Measurements from ENCODE around the gene ALCAM. TPM values are rescaled to one million over a fixed set of nuclear protein-coding genes. Genes with fewer than 3 reads are reported as not detected.

Gene ALCAM
- total RNA-seq, 1 donor from 2014 or later: 28.6 TPM

GRCh38 chr3:105512061-105512460 is 145.4 kb downstream of the ALCAM start:
- TF ChIP-seq CTCF (IDR thresholded peaks at IDR 0.05; ENCODE audit: unreplicated experiment): no peak
- Mint-ChIP-seq H3K4me3 (ENCODE audit: low read depth) (no peak overlapping the region), H3K27me3 (no peaks in the 10 kb centered on the region), H3K4me1 (ENCODE audit: low read depth) (peaks cover 2% of the 10 kb centered on the region), H3K27ac (no peak overlapping the region), H3K36me3 (ENCODE audit: insufficient read depth) (no peaks in the 10 kb centered on the region), H3K9me3 (ENCODE audit: low read depth) (no peaks in the 10 kb centered on the region)
- DNase-seq (ENCODE audit: low spot score, unreplicated experiment): no peak

DNA sequence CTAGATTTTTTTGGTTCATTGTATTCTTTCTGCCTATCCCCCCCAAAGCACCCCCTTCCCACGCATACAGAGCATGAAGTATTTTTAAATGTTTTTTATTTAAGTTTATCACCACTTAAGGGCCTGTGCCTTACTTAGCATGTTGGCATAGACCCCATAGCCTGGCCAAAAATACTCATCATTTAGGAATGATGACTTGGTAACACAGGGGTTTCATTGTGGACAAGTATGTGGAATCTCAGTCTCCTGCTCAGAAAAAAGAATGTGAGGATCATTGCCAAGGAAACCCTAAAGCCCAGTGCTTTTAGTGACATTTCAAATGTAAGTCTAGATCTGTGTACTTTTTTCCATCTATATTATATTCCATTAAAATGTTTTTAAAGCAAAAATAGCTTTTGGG is 146.3 kb downstream of the ALCAM start:
- DNase-seq (ENCODE audit: low spot score, unreplicated experiment): no peak
- no peaks in the 10 kb centered on the region for H3K9me3 Mint-ChIP-seq (ENCODE audit: low read depth)
- no peak overlapping the region for H3K4me3 Mint-ChIP-seq (ENCODE audit: low read depth)
- H3K36me3 Mint-ChIP-seq (ENCODE audit: insufficient read depth): no peaks in the 10 kb centered on the region
- no peak overlapping the region for H3K27ac Mint-ChIP-seq
- TF ChIP-seq CTCF (IDR thresholded peaks at IDR 0.05; ENCODE audit: unreplicated experiment): no peak
- H3K27me3 Mint-ChIP-seq: no peaks in the 10 kb centered on the region
- H3K4me1 Mint-ChIP-seq (ENCODE audit: low read depth): peaks cover 2% of the 10 kb centered on the region

DNA sequence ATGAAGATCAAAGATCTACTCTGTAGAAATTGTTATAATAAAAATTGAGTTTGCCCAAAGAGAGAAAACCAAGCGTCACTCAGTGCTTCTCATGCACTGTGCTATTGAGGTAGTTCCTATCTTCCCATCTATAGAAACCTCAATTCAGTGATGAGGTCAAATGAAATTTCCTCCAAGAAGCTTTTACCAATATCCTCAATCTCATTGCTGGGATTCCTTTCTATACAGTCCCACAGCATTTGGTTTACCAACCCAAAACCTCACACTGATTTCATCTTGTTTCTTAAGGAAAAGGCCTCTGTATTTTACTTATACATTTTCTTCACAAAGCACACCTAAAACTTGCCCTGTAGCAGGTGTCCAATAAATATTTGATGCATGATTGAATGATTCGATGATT is 147.2 kb downstream of the ALCAM start:
- Mint-ChIP-seq H3K4me3 (ENCODE audit: low read depth) (no peak overlapping the region), H3K27ac (no peak overlapping the region), H3K36me3 (ENCODE audit: insufficient read depth) (no peaks in the 10 kb centered on the region), H3K9me3 (ENCODE audit: low read depth) (no peaks in the 10 kb centered on the region), H3K27me3 (no peaks in the 10 kb centered on the region), H3K4me1 (ENCODE audit: low read depth) (peaks cover 3% of the 10 kb centered on the region)
- no peak for TF ChIP-seq CTCF (IDR thresholded peaks at IDR 0.05; ENCODE audit: unreplicated experiment)
- no peak for DNase-seq (ENCODE audit: low spot score, unreplicated experiment)

- Mint-ChIP-seq H3K27me3 (no peaks in the 10 kb centered on the region), H3K36me3 (ENCODE audit: insufficient read depth) (no peaks in the 10 kb centered on the region), H3K27ac (no peak overlapping the region), H3K9me3 (ENCODE audit: low read depth) (no peaks in the 10 kb centered on the region), H3K4me1 (ENCODE audit: low read depth) (peaks cover 3% of the 10 kb centered on the region), H3K4me3 (ENCODE audit: low read depth) (no peak overlapping the region)
- TF ChIP-seq CTCF (IDR thresholded peaks at IDR 0.05; ENCODE audit: unreplicated experiment): no peak
- no peak for DNase-seq (ENCODE audit: low spot score, unreplicated experiment)
These were observed 148.7 kb downstream of the ALCAM start for GRCh38 chr3:105515372-105515771.

DNA sequence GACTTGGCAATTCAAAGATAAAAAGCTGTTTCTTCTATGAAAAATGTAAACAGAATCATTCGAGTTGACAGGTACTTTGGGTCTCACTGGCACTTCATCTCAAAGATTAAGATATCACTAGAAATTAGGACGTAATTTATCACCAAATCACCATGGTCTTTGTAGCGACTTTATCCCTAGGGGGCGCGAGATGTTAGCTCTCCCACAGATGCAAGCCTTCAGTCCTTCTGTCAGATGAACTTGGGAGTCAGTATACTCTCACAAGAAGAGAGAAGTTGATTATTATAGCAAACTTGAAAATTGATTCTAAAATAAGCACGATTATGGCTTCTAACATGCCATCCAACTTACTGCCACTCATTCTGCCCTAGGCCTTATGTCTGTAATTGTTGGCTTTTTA is 150.3 kb downstream of the ALCAM start:
- no peaks in the 10 kb centered on the region for H3K36me3 Mint-ChIP-seq (ENCODE audit: insufficient read depth)
- peak; percentile 47 for TF ChIP-seq CTCF (IDR thresholded peaks at IDR 0.05; ENCODE audit: unreplicated experiment)
- DNase-seq (ENCODE audit: low spot score, unreplicated experiment): no peak
- H3K4me1 Mint-ChIP-seq (ENCODE audit: low read depth): peaks cover 3% of the 10 kb centered on the region
- H3K27ac Mint-ChIP-seq: no peak overlapping the region
- H3K27me3 Mint-ChIP-seq: no peaks in the 10 kb centered on the region
- no peak overlapping the region for H3K4me3 Mint-ChIP-seq (ENCODE audit: low read depth)
- H3K9me3 Mint-ChIP-seq (ENCODE audit: low read depth): no peaks in the 10 kb centered on the region
